ENCODE measurements around the gene DNM2.

DNA sequence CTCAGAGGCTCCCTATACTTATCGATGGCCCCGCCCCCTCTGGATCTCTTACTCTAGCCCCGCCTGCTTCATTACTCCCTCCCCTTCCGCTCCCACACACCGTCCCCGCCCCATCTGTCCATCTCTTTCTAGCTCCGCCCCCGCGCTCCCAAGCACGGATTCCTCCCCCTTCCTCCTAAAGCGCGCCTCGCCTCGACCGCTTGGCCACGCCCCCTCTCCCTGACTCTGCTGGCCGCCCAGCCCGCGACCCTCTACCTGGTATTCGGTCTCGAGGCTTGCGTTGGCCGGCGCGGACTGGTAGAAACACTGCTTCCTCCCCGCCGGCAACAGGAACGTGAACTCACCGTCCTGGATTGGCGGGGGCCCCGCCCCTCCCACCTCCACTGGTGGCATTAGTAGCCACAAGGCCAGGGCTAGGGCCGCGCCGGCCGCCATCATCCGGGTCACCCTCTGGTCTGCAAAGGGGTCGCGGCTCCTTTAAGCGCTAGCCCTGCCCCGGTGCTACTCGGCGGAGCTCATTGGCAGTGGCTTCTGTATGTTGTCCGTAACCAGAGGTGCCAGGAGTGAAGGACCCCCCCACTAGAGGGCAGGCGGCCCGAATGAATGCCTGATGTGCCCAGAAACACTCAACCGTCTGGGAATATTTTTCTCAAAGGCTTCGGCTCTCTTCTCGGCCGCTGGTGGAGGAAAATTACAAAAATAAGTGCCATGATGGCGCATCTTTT lies 118.0 kb downstream of the DNM2 start, which contains the start of gene TMED1:
- TF ChIP-seq, protein P1, sequence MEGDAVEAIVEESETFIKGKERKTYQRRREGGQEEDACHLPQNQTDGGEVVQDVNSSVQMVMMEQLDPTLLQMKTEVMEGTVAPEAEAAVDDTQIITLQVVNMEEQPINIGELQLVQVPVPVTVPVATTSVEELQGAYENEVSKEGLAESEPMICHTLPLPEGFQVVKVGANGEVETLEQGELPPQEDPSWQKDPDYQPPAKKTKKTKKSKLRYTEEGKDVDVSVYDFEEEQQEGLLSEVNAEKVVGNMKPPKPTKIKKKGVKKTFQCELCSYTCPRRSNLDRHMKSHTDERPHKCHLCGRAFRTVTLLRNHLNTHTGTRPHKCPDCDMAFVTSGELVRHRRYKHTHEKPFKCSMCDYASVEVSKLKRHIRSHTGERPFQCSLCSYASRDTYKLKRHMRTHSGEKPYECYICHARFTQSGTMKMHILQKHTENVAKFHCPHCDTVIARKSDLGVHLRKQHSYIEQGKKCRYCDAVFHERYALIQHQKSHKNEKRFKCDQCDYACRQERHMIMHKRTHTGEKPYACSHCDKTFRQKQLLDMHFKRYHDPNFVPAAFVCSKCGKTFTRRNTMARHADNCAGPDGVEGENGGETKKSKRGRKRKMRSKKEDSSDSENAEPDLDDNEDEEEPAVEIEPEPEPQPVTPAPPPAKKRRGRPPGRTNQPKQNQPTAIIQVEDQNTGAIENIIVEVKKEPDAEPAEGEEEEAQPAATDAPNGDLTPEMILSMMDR (conservative IDR thresholded peaks at IDR 0.05), result no peak
- no peak for TF ChIP-seq ZFX (IDR thresholded peaks at IDR 0.05)
